GM19035 (cell line): ENCODE data around the gene FFAR1.
"Not testable (repeated sequence)": the region's sequence is repeated elsewhere in the genome, so short reads cannot be mapped to it uniquely, and the experiment has no call there.

ENCODE experiments used
- ATAC-seq: cut with Tn5 transposase; IDR thresholded peaks from one replicate; pipeline ENCODE4 v1.9.1; 2021; ENCODE audit not compliant: unreplicated experiment

The FFAR1 gene

GRCh38 chr19:35341006-35341405 lies 6.7 kb upstream of the FFAR1 start:
- no peak for ATAC-seq

GRCh38 chr19:35341565-35342225 lies 6.0 kb upstream of the FFAR1 start:
- no peak for ATAC-seq

GRCh38 chr19:35342430-35342829 lies 5.3 kb upstream of the FFAR1 start:
- no peak for ATAC-seq

GRCh38 chr19:35344511-35345031 lies 3.1 kb upstream of the FFAR1 start:
- no peak for ATAC-seq

- no peak for ATAC-seq
Measured at GRCh38 chr19:35345671-35346111, 2.0 kb upstream of the FFAR1 start.

- ATAC-seq = peak; percentile 33
Measured at GRCh38 chr19:35346193-35347052, 1.3 kb upstream of the FFAR1 start.

GRCh38 chr19:35347930-35348298 lies 212 bp downstream of the FFAR1 start:
- no peak for ATAC-seq

- no peak for ATAC-seq
Measured at GRCh38 chr19:35348911-35349611, 1.4 kb downstream of the FFAR1 start.

- no peak for ATAC-seq
Measured at GRCh38 chr19:35349614-35350521, 2.2 kb downstream of the FFAR1 start.

GRCh38 chr19:35350591-35350990 lies 2.9 kb downstream of the FFAR1 start:
- no peak for ATAC-seq

- no peak for ATAC-seq
Measured at GRCh38 chr19:35351411-35352176, 3.9 kb downstream of the FFAR1 start.

- no peak for ATAC-seq
Measured at GRCh38 chr19:35352177-35352447, 4.4 kb downstream of the FFAR1 start.

GRCh38 chr19:35352448-35353304 lies 5.0 kb downstream of the FFAR1 start:
- no peak for ATAC-seq

GRCh38 chr19:35353635-35354034 lies 5.9 kb downstream of the FFAR1 start:
- no peak for ATAC-seq

GRCh38 chr19:35354898-35355297 lies 7.2 kb downstream of the FFAR1 start:
- no peak for ATAC-seq

- ATAC-seq = no peak
Measured at GRCh38 chr19:35355791-35356460, 8.2 kb downstream of the FFAR1 start.

GRCh38 chr19:35357867-35358573 lies 10.3 kb downstream of the FFAR1 start, which contains the start of gene FFAR3:
FFAR3 (plus strand) TSS chr19:35358460; CDS start chr19:35358891, 431 bp downstream.
- no peak for ATAC-seq

GRCh38 chr19:35358834-35359233 lies 11.1 kb downstream of the FFAR1 start:
- not testable (repeated sequence) for ATAC-seq
